Measurements from ENCODE around the gene HINT1.
"Not testable (repeated sequence)": the region's sequence is repeated elsewhere in the genome, so short reads cannot be mapped to it uniquely, and the experiment has no call there.

The HINT1 gene

DNA sequence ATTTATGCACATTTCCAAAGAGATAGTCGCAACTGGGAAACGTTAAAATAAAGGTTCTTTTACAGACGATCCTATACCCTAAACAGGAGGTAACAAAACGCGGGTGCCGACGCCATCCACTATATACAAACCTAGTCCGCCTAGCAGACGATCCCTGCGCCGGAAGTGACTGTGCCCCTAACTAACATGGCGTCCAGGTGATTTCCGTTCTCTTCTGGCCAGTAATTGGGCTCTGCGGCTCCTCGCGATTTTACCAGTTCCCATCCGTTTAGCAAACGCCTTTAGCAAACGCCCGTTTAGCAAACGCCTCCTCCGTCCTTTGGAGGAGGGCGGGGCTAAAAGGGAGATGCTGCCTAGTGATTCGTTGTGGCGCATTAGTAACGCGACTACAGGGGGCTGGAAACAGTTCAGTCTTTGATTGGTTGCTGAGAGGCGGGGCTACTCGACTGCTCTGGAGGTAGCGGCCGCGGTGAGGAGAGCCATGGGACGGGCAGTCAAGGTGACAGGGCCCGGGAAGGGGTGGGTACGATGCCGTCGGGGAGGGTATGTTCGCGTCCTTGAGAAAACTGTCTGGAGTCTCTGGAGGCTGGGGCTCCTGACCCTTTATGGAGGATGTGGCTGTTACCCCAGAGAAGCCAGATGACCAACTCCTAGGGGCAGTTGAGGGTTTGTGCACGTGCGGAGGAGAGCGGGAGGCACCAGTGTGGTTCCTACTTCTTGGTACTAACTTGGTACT, 5.7 kb upstream of the HINT1 start, which contains the start of gene LYRM7:
TSS of gene LYRM7 (plus strand) at position 405 of the 736 bp plus-strand sequence. CDS start at position 482, 77 bp downstream.
- peak; percentile 99 for DNase-seq

DNA sequence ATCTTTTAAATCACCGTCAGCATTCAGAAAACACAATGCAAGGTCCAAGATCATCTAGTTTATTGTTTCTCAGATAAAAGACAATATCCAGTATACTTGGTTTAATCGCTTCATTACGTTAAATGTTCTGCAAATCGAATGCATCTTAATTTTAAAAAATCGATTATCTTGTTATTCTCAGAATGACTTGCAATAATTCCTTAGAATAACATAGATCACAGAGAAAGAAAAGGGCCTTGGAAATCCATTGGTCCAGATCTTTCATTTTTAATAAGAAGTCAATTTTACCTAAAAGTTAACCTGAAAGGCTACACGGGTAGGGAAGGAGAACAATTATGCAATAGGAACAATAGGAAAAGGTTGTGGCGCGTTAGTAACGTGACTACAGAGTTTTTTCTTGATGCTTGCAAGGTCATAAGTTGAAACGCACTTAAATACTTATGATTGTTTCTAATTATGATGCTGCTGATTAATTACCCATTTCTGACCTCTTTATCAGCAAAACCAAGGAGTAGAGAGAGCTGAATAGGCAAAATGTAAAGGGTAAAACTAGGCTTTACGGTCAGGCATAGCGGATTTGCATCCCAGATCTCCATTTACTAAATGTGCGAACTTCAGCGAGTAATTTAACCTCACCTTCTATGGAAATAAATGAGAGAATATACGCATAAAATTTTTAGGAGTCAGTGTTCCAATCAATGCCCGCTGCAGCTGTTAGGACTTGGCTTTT, 4.9 kb upstream of the HINT1 start:
- no peak for DNase-seq

DNA sequence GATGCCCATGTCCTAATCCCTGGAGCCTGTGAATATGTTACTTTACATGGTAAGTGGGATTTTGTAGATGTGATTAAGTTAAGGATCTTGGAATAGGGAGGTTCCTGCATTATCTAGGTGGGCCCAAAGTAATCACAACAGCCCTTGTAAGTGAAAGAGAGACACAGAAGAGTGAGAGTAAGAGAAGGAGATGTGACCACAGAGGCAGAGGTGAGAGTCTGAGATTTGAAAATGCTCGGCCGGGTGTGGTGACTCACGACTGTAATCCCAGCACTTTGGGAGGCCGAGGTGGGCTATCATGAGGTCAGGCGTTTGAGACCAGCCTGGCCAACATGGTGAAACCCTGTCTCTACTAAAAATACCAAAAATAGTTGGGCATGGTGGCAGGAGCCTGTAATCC, 2.6 kb upstream of the HINT1 start:
- DNase-seq: no peak

DNA sequence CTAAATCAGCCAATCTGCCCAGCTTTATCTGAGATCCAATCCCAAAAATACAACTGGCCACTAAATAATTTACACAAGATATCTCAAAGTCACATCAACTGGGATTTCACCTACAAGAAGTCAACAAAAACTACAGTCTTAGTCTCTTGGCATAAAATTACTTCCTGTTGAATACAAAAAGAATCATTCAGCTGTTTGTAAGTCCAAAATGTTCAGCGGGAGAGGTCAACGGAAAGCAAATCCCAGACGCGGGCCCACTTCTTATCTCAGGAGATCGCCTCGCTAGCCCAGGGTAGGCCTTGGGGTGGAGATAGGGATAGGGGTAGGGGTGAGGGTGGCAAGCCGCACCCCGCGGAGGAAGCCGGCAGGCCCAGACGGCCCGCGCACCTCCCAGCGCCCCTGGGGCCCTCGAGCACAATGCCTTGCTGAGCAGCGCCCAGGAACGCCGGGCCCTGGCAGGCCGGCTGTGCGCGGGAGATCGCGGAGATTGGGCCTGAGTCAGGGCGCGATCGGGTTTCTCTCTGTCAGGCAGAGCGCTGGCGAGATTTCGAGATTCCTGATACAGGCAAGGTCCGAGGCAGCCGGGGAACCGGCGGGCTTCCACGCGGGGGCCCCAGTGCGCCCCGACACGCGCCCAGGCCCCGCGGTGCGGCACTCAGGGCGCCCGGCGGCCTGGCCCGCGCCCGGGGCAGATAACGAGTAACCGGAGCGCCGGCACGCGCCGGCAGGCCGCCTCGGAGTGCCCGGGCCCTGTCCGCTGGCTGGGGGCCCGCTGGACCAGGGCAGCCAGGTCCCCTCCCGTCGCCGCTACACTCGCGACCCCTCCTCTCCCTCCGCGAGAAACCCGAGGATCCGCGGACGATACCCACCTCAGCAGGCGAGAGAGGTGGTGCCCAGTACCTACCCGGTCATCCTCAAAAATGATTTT, 601 bp downstream of the HINT1 start:
- peak; percentile 53 for DNase-seq

DNA sequence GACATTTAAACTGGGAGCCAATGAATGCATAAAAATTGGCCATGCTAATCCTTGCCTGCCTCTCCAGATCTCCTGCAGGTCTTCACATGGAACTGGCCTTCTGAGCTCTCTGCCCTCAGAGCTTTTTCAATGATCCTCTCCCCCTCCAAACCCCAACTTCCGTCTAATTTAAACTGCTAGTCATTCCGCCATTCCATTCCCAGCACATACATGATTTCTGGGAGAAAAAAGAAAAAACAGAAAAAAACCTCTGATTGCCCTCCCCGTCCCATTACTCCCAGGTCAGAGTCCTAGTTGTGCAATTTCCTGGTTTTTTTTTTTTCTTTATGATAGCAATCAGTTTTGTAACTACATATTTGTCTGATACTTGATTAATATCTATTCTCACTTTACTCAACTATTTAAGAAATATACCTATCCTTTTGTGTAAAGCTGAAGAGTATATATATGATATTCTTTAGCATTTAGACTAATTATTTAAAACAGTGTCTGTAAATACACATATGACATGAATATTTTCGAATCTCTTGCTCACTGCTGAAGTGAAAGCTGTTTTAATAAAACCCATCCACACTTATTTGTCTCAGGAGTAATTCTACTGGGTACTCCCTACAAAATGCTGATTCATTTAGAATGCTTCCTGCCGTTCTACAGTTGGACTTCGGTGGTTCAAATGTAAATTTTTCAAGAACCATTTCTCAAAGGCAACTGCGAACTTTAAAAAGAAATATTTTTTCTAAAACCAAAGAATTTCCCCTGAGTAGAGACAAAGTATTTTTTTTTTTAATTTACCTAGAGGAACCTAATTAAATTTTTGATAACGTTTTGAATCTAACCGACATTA, 1.6 kb downstream of the HINT1 start:
- no peak for DNase-seq

DNA sequence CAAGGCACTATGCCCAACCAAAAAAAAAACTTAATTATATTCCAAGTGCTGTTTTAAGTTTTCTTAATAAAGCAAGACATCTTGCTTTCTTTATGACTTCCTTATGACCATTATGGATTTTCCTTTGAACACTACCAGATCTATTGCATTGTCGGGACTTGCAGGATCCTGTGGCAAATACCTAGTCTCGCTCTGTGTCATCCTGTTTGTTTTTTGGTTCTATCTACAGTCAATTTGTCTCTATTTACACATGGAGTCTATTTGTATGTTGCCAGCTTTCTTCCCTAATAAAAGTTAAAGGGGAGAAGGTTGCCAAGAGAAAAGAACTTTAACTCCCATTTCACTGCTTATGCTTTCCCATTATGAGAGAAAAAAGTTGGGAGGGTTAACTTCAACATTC, 4.9 kb downstream of the HINT1 start:
- no peak for DNase-seq

DNA sequence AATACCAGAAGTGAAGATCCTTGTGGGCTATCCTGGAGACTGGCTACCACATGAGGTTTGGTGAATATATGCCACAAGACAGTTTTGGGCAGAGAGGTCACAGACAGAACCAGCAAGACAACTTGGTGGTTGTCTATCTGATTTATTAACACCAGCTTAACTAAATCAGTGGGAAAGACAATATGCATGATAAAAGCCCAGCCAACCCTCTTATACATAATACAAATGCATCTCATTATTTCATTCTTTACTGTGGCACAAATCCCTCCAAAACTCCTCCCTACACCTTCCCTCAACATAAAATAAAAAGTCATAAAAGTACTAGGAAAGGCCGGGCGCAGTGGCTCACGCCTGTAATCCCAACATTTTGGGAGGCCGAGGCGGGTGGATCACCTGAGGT, 8.1 kb downstream of the HINT1 start:
- DNase-seq: no peak

DNA sequence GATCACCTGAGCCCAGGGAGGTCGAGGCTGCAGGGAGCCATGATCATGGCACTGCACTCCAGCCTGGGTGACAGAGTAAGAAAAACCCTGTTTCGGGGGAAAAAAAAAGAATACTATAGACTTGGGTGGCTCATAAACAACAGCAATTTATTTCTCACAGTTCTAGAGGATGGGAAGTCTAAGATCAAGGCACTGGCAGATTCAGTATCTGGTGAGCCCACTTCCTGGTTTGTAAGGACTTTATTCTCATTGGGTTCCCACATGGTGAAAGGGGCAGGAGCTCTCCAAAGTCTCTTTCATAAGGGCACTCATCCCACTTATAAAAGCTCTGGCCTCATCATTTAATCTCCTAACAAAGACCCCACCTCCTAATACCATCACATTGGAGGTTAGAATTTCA, 8.7 kb downstream of the HINT1 start:
- no peak for DNase-seq

DNA sequence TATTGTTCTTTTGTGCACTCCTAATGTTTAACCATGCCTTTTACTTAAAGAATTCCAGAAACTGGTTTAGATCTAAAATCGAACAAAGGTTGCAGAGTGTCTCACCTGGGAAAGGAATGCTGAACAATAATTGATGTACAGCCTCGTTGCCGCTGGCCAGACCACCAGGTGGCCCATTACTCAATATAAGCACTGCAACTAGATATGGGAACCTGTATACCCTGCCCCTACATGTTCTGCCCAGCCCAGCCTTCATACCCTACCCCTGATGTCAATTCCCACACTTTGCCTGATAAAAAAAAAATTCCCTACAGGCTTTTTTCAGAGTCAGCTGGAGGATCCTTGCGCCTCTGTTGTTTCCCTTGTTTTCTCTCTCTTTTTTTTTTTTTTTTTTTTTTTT, 13.8 kb downstream of the HINT1 start:
- DNase-seq: no peak

DNA sequence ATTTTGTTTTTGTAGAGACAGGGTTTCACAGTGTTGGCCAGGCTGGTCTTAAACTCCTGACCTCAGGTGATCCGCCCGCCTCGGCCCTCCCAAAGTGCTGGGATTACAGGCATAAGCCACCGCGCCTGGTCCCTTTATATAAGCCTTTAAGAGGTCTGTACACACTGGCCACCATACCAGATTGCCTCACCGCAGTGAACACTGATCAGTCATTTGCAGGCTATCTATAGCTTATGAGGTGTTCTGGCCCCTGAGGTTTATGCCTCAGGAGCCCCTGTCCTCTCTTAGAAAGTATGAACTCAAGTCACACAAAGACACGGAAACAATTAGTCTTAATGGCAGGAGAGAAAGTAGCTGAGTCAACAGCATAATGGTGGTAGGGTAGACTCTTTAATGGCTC, 14.6 kb downstream of the HINT1 start:
- DNase-seq: peak; percentile 42

DNA sequence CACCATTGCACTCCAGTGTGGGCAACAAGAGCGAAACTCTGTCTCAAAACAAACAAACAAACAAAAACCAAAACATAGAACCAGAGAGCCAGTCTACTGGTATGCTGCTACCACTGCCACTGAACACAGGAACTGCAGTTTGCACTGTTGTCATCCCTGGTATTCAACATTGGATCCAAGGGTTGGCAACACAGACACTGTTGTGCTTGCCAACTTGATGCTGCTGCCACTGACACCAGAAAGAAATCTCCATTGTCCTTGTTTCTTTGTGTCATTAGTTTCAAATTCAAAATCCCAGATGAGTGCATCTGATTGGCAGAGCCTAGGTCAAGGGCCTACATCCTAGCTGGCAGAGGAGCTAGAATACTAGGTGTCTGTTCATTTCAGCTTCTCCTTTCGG, 16.2 kb downstream of the HINT1 start:
- no peak for DNase-seq

DNA sequence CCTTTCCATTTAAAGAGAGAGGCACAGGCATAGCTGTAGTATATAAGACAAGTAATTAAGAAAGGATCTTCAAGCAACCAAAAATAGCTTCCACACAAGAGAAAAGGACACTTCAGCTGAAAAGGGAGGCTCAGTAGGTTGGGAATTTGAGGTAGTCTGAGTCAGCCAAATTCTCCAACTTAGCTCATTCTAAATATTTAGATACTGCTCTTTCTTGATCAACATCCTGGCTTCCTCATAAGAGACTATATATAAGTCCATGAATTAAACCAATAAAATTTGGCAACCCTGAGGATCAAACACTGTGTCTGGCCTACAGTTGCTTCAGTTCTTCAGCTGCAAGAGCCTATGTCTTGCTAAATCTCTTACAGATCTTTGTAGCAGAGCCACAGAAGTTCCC, 17.8 kb downstream of the HINT1 start:
- DNase-seq: no peak

DNA sequence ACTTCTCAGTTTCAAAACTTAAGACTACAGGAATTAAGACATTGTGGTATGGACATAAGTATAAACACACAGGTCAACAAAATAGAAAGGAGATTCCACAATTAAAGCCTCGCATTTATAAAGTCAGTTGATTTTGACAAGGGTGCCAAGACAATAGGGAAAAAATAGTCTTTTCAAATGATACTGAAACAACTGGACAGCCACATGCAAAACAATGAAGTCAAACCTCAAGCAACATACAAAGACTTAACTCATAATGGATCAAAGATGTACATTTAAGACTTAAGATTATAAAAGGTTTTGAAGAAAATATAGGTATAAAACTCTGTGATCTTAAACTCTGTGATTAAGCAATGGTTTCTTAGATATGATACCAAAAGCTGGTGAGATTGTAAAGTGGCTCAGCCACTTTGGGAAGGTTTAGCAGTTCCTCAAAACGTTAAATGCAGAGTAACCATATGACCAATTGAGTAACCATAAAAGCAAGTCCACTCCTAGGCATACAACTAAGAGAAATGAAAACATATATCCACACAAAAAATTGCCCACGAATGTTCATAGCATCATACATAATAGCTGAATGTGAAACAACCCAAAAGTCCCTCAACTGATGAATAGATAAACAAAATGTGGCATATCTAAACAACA, 22.0 kb downstream of the HINT1 start:
- DNase-seq: no peak

DNA sequence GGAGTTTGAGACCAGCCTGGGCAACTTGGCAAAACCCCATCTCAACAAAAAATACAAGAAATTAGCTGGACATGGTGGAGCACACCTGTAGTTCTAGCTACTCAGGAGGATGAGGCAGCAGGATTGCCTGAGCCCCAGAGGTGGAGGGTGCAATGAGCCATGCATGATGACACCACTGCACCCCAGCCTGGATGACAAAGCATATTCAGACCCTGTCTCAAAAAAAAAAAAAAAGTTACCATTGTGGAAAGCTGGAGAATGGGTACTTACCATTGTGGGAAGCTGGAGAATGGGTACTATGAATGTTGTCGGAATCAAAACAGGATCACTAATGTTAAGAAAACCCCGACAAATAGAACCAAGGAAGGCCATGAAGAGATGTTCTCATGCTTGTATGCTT, 25.7 kb downstream of the HINT1 start:
- no peak for DNase-seq

DNA sequence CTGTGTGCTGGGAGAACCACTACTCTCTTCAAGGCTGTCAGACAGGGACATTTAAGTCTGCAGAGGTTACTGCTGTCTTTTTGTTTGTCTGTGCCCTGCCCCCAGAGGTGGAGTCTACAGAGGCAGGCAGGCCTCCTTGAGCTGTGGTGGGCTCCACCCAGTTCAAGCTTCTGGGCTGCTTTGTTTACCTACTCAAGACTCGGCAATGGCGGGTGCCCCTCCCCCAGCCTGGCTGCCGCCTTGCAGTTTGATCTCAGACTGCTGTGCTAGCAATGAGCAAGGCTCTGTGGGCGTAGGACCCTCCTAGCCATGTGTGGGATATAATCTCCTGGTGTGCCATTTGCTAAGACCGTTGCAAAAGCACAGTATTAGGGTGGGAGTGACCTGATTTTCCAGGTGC, 26.6 kb downstream of the HINT1 start:
- not testable (repeated sequence) for DNase-seq

DNA sequence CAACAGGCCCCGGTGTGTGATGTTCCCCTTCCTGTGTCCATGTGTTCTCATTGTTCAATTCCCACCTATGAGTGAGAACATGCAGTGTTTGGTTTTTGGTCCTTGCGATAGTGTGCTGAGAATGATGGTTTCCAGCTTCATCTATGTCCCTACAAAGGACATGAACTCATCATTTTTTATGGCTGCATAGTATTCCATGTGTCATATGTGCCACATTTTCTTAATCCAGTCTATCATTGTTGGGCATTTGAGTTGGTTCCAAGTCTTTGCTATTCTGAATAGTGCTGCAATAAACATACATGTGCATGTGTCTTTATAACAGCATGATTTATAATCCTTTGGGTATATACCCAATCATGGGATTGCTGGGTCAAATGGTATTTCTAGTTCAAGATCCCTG, 32.0 kb downstream of the HINT1 start:
- DNase-seq: not testable (repeated sequence)

DNA sequence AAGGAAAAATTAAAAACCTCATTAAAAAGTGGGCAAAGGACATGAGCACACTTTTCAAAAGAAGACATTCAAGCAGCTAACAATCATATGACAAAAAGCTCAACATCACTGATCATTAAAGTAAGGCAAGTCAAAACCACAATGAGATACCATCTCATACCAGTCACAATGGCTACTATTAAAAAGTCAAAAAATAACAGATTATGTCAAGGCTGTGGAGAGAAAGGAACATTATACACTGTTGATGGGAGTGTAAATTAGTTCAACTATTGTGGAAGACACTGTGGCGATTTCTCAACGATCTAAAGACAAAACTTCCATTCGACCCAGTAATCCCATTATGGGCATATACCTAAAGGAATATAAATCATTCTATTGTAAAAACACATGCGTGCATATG, 35.8 kb downstream of the HINT1 start:
- DNase-seq: no peak

DNA sequence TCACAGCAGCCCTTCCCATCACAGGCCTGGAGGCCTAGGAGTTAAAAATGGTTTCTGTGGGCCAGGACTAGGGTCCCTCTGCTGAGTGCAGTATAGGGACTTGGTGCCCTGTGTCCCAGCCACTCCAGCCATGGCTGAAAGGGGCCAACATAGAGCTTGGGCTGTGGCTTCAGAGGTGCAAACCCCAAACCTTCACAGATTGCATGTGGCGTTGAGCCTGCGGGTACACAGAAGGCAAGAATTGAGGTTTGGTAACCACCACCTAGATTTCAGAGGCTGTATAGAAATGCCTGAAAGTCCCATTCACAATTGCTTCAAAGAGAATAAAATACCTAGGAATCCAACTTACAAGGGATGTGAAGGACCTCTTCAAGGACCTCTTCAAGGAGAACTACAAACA, 37.8 kb downstream of the HINT1 start:
- DNase-seq: not testable (repeated sequence)

DNA sequence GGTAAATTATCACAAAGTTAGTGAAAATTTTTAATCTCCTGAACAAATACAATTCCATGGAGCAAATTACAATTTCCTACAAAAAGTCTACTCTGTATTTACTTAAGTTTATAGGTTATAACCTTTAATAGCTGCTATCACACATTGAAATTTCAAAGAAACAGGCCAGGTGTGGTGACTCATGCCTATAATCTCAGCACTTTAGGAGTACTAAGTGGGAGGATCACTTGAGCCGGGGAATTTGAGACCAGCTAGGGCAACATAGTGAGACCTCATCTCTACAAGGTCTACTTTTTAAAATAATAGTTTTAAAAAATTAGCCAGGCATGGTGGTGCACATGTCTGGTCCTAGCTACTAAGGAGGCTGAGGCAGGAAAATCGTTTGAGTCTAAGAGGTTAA, 50.3 kb downstream of the HINT1 start:
- no peak for DNase-seq

DNA sequence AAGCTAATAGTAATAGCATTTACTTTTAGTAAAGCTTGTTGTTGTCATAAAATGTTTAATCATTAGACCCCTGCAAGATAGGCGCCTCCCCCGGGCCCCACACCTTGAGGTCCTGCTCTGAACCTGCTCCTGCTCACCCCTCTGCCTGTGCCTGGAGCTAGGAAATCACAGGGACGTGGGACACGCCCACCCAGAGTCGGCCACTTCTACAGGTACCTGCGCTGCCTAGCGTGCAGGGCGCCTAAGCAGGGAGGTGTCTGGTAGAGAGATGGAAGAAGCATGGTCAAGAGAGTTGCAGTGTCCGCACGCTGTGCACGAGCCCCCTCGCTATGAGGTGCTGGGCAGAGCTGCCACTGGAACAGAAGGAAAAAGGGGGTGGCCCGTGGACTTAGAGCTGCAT, 52.6 kb downstream of the HINT1 start:
- no peak for DNase-seq

DNA sequence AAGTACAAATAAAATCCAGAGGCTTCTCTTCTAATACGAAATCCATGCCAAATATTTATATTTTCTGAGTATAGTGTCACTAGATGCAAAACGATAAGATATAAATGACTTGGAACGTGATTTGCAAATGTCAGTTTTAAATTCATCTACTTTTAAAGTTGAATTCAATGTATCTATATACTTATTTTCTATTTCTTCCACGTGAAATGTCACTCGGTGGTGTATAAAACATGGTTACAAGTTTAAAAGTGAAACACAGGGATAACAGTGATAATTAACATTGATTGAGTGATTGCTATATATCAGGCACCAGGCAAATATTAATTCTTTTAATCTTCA, 54.8 kb downstream of the HINT1 start:
- DNase-seq: no peak

Measured in NCI-H1436 (cell line).